ENCODE measurements around the gene P4HA2. TPM values are rescaled to one million over a fixed set of nuclear protein-coding genes. Genes with fewer than 3 reads are reported as not detected.

P4HA2 gene
- total RNA-seq, 4 donors from 2014 or later = 22.1 to 53.5 (median 32.7) TPM

- WGBS, 2 donors (ENCODE audit: low coverage in 1 of 2) = 83 to 85% methylated on average over 3 to 5 of the region's 5 CpGs
- H3K36me3 ChIP-seq = peaks cover 0 to 33% (median 9%) of the 10 kb centered on the region in 4 donors
- TF ChIP-seq, protein P1, sequence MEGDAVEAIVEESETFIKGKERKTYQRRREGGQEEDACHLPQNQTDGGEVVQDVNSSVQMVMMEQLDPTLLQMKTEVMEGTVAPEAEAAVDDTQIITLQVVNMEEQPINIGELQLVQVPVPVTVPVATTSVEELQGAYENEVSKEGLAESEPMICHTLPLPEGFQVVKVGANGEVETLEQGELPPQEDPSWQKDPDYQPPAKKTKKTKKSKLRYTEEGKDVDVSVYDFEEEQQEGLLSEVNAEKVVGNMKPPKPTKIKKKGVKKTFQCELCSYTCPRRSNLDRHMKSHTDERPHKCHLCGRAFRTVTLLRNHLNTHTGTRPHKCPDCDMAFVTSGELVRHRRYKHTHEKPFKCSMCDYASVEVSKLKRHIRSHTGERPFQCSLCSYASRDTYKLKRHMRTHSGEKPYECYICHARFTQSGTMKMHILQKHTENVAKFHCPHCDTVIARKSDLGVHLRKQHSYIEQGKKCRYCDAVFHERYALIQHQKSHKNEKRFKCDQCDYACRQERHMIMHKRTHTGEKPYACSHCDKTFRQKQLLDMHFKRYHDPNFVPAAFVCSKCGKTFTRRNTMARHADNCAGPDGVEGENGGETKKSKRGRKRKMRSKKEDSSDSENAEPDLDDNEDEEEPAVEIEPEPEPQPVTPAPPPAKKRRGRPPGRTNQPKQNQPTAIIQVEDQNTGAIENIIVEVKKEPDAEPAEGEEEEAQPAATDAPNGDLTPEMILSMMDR (IDR thresholded peaks at IDR 0.05) = no peak
- TF ChIP-seq EP300 (IDR thresholded peaks at IDR 0.05; ENCODE audit: low read depth) (no peak), POLR2AphosphoS5 (IDR thresholded peaks at IDR 0.05) (no peak), POLR2A (IDR thresholded peaks at IDR 0.05) (no peak)
- H3K4me3 ChIP-seq = no peak overlapping the region
- no peak overlapping the region for H3K27ac ChIP-seq
- in situ Hi-C loops (cut with MboI; ENCODE audit: low pct_ligation_motif_present in 1 of 4, low pct_unique_long_range_greater_than_20kb in 1 of 4, low sequenced_read_pairs in 3 of 4) = no loop called here
- no peaks in the 10 kb centered on the region for H3K4me1 ChIP-seq
- intact Hi-C loops (cut with DNase I; ENCODE audit: low total_unique reads) = no loop called here
- no peaks in the 10 kb centered on the region for H3K27me3 ChIP-seq
- DNase-seq = no peak
- no peaks in the 10 kb centered on the region for H3K9me3 ChIP-seq
Measured at GRCh38 chr5:132199116-132199680, 28.5 kb downstream of the P4HA2 start.

DNA sequence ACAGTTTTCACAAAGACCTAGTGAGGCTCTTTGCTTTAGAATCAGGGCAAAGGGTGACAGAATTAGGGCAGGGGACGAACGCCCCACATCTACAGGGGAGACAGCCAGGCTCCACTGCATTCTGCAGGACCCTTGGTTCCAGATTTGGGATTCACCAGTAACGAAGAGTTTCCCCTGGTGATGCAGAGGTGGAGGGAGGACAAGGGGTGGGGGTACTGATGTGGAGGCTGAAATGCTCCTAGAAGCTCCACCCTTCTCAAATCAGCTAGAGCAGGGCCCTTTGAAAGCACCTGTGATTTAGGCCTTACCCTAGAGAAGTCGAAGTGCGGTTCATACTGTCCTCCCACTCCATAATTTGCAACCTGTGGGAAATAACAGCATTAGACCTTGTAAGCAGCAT is 29.1 kb downstream of the P4HA2 start:
- peaks cover 0 to 33% (median 6%) of the 10 kb centered on the region in 4 donors for H3K36me3 ChIP-seq
- in situ Hi-C loops (cut with MboI; ENCODE audit: low pct_ligation_motif_present in 1 of 4, low pct_unique_long_range_greater_than_20kb in 1 of 4, low sequenced_read_pairs in 3 of 4) (no loop called here), intact Hi-C loops (cut with DNase I; ENCODE audit: low total_unique reads) (no loop called here)
- TF ChIP-seq EP300 (IDR thresholded peaks at IDR 0.05; ENCODE audit: low read depth) (no peak), POLR2A (IDR thresholded peaks at IDR 0.05) (no peak), POLR2AphosphoS5 (IDR thresholded peaks at IDR 0.05) (no peak)
- TF ChIP-seq, protein P1 (IDR thresholded peaks at IDR 0.05) = no peak
- no peak for DNase-seq
- no peak overlapping the region for H3K4me3 ChIP-seq
- no peaks in the 10 kb centered on the region for H3K27me3 ChIP-seq
- no peaks in the 10 kb centered on the region for H3K9me3 ChIP-seq
- H3K27ac ChIP-seq = no peak overlapping the region
- H3K4me1 ChIP-seq = no peaks in the 10 kb centered on the region
- 90% methylated on average over 5 of the region's 5 CpGs; no CpG with 5 or more reads in 1 of the 2 donors for WGBS, 2 donors (ENCODE audit: low coverage in 1 of 2)

DNA sequence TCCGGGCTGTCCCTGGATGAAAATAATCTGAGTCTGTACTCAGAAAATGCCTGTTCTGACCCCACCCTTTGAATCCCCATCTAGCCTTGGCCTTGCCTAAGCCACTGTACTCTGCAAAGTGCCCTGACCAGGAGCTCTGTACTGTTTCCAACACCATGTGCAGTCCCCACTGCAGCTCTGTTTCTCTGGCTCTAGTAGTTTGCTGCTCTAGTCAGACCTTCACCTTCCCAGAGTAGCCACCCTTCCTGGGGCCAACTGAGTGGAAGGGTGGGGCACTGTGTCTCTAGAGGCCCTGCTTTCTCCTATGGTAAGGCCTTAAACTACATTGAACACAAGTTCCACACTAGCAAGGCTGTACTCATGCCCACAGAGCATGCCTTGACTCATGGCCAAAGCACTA is 31.9 kb downstream of the P4HA2 start:
- no peak for DNase-seq
- peaks cover 0 to 24% (median 5%) of the 10 kb centered on the region in 4 donors for H3K36me3 ChIP-seq
- WGBS, 2 donors (ENCODE audit: low coverage in 1 of 2) = 73% methylated on average over 1 of the region's 1 CpG; no CpG with 5 or more reads in 1 of the 2 donors
- no peak overlapping the region for H3K4me3 ChIP-seq
- no peaks in the 10 kb centered on the region for H3K9me3 ChIP-seq
- no peaks in the 10 kb centered on the region for H3K4me1 ChIP-seq
- intact Hi-C loops (cut with DNase I; ENCODE audit: low total_unique reads) = no loop called here
- no peaks in the 10 kb centered on the region for H3K27me3 ChIP-seq
- no peak overlapping the region for H3K27ac ChIP-seq
- TF ChIP-seq EP300 (IDR thresholded peaks at IDR 0.05; ENCODE audit: low read depth) (no peak), POLR2A (IDR thresholded peaks at IDR 0.05) (no peak), POLR2AphosphoS5 (IDR thresholded peaks at IDR 0.05) (no peak)
- TF ChIP-seq, protein P1 (IDR thresholded peaks at IDR 0.05) = no peak
- in situ Hi-C loops (cut with MboI; ENCODE audit: low pct_ligation_motif_present in 1 of 4, low pct_unique_long_range_greater_than_20kb in 1 of 4, low sequenced_read_pairs in 3 of 4) = no loop called here

GRCh38 chr5:132193165-132193694 is 34.4 kb downstream of the P4HA2 start:
- whole genome bisulfite sequencing, 2 donors (ENCODE audit: low coverage in 1 of 2) = 83% methylated on average over 2 of the region's 2 CpGs; no CpG with 5 or more reads in 1 of the 2 donors
- Histone ChIP-seq H3K27ac (no peak overlapping the region), H3K4me3 (no peak overlapping the region), H3K4me1 (no peaks in the 10 kb centered on the region), H3K36me3 (peaks cover 0 to 13% (median 5%) of the 10 kb centered on the region in 4 donors), H3K9me3 (no peaks in the 10 kb centered on the region), H3K27me3 (no peaks in the 10 kb centered on the region)
- intact Hi-C loops (cut with DNase I; ENCODE audit: low total_unique reads) = no loop called here
- in situ Hi-C loops (cut with MboI; ENCODE audit: low pct_ligation_motif_present in 1 of 4, low pct_unique_long_range_greater_than_20kb in 1 of 4, low sequenced_read_pairs in 3 of 4) = no loop called here
- DNase-seq = no peak
- no peak for TF ChIP-seq EP300 (IDR thresholded peaks at IDR 0.05; ENCODE audit: low read depth)
- TF ChIP-seq, protein P1 (IDR thresholded peaks at IDR 0.05) = no peak
- TF ChIP-seq POLR2A (IDR thresholded peaks at IDR 0.05) = no peak
- TF ChIP-seq POLR2AphosphoS5 (IDR thresholded peaks at IDR 0.05) = no peak
